Measurements from ENCODE around the gene CORO7. TPM values are rescaled to one million over a fixed set of nuclear protein-coding genes. Genes with fewer than 3 reads are reported as not detected.

The CORO7 gene
- total RNA-seq, 1 experiment from 2014 or later: 51.0 TPM

DNA sequence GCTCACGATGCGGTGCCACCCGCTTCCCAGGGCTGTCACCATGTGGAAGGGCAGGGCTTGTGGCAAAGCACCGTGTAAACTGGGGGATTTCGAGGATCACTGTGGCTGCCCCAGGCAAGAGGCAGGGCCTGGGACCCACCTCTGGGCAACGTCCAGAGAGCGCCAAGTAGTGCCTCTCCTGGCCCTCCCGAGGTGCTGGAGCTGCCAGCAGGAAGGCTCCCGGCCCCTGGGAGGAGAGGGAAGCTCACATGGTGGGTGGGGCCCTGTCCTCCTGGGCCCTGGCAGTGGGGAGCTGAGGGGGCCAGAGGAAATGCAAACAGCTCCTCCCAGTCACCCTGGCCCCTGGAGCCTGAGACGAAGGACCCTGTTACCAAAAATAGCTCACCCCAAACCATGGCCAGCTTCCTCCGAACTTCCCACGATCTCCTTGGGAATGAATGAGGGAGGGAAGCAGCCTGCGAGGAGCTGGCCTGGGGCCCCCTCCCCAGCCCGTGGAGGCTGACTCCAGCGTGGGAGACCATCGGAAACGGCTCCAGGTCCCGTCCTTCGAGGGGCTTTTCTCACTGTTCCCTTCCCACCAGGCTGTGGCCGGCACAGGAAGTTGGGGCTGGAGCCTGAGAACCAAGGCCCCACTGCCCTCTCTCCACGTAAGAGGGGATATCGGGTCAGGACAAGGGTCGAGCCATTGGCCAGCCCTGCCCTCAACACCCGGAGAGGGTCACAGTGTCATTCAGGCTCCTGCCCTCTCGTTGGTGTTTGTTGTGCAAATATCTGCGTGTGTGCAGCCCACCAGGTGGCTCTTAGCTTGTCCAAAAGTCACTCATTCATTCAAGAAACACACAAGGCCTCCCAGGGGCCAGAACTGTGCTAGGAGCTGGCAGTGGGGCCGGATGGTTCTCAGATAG, 27.1 kb downstream of the CORO7 start:
- H3K4me1 Mint-ChIP-seq (ENCODE audit: low read depth, unreplicated experiment): peaks cover 14% of the 10 kb centered on the region
- CTCF ChIA-PET: interaction anchor here (0.7 to 4.8 kb wide), 4 partner anchors 14 to 79 kb away, joined by 3 to 38 read pairs (median 4); no protein-coding TSS in a partner anchor

DNA sequence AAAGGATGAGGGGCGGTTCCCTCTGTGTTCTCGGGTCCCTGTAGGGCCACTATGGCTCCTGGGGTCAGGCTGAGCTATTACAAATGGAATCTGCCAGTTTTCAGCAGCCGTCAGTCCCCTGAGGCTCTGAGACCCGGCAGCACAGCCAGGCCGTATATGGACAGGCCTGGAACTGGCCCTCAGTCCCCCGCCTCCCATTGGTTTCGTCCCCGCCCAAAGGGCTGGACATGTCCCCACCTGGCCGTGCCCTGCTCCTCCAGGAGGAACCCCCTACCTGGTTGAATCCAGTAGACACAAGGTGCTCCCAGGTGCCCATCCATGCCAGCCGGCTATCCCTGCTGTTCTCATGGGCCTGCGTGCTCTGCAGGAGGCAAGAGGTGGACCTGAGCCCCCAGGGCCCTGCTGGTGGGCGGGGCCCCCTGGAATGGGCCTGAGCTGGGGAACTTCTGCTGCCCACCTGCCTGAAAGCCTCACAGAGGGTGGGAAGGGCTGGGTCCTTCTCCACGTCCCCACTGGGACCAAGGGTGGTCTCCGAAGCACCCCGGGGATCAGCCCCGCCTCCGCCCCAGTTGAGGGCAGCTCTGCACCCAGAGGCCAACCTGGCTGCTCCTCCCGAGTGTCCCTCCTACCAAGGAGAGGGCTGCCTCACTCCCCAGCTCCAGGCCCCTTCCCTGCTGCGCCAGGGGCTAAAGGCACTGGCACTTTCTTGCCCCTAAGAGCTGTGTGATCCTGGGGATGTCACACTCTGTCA, 27.9 kb downstream of the CORO7 start:
- H3K4me1 Mint-ChIP-seq (ENCODE audit: low read depth, unreplicated experiment): peaks cover 14% of the 10 kb centered on the region
- no TSS peak for BruUV-seq (replicated peaks)
- no peak for TF ChIP-seq CTCF (IDR thresholded peaks at IDR 0.05; ENCODE audit: unreplicated experiment)
- no peaks in the 10 kb centered on the region for H3K9me3 Mint-ChIP-seq (ENCODE audit: low read depth, unreplicated experiment)
- peaks cover 60% of the 10 kb centered on the region for H3K36me3 Mint-ChIP-seq (ENCODE audit: insufficient read depth, unreplicated experiment)
- H3K27ac Mint-ChIP-seq (ENCODE audit: unreplicated experiment): no peak overlapping the region
- H3K27me3 Mint-ChIP-seq (ENCODE audit: unreplicated experiment): no peaks in the 10 kb centered on the region
- H3K4me3 Mint-ChIP-seq (ENCODE audit: low read depth, unreplicated experiment): no peak overlapping the region
- no peak for DNase-seq
- CTCF ChIA-PET: interaction anchor here (0.7 to 1.8 kb wide), 2 partner anchors 13 to 78 kb away, joined by 4 to 5 read pairs; no protein-coding TSS in a partner anchor
- intact Hi-C loops (cut with micrococcal nuclease; ENCODE audit: unreplicated experiment): no loop called here

More for the DNA sequence above, 27.1 kb downstream of the CORO7 start:
- BruUV-seq (replicated peaks): no TSS peak
- no peaks in the 10 kb centered on the region for H3K27me3 Mint-ChIP-seq (ENCODE audit: unreplicated experiment)
- no peak for DNase-seq
- peaks cover 53% of the 10 kb centered on the region for H3K36me3 Mint-ChIP-seq (ENCODE audit: insufficient read depth, unreplicated experiment)
- no peak for TF ChIP-seq CTCF (IDR thresholded peaks at IDR 0.05; ENCODE audit: unreplicated experiment)
- H3K4me3 Mint-ChIP-seq (ENCODE audit: low read depth, unreplicated experiment): no peak overlapping the region
- no peaks in the 10 kb centered on the region for H3K9me3 Mint-ChIP-seq (ENCODE audit: low read depth, unreplicated experiment)
- no peak overlapping the region for H3K27ac Mint-ChIP-seq (ENCODE audit: unreplicated experiment)
- intact Hi-C loops (cut with micrococcal nuclease; ENCODE audit: unreplicated experiment): no loop called here

DNA sequence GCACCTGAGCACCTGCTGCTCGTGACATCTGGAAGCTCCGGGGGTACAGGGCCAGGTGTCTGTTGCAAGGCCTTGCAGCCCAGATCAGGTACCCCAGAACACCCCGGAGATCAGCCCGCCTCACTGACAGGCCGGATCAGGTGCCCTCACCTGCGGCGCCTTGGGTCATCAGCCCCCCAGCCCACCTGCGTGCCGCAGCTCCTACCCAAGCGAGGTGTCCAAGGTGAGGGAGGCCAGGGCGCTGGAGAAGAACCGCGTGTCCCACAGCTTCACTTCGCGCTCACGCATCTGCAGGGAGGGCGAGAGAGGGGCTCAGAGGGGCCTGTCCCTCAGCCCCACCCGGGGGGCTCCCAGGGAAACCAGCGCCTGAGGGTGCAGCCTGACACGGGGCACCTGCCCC, 28.6 kb downstream of the CORO7 start:
- intact Hi-C loops (cut with micrococcal nuclease; ENCODE audit: unreplicated experiment): no loop called here
- CTCF ChIA-PET: no interaction called here
- Mint-ChIP-seq H3K4me1 (ENCODE audit: low read depth, unreplicated experiment) (peaks cover 8% of the 10 kb centered on the region), H3K9me3 (ENCODE audit: low read depth, unreplicated experiment) (no peaks in the 10 kb centered on the region), H3K36me3 (ENCODE audit: insufficient read depth, unreplicated experiment) (peaks cover 60% of the 10 kb centered on the region), H3K27ac (ENCODE audit: unreplicated experiment) (no peak overlapping the region), H3K4me3 (ENCODE audit: low read depth, unreplicated experiment) (no peak overlapping the region), H3K27me3 (ENCODE audit: unreplicated experiment) (no peaks in the 10 kb centered on the region)
- DNase-seq: no peak
- no peak for TF ChIP-seq CTCF (IDR thresholded peaks at IDR 0.05; ENCODE audit: unreplicated experiment)
- BruUV-seq (replicated peaks): no TSS peak

DNA sequence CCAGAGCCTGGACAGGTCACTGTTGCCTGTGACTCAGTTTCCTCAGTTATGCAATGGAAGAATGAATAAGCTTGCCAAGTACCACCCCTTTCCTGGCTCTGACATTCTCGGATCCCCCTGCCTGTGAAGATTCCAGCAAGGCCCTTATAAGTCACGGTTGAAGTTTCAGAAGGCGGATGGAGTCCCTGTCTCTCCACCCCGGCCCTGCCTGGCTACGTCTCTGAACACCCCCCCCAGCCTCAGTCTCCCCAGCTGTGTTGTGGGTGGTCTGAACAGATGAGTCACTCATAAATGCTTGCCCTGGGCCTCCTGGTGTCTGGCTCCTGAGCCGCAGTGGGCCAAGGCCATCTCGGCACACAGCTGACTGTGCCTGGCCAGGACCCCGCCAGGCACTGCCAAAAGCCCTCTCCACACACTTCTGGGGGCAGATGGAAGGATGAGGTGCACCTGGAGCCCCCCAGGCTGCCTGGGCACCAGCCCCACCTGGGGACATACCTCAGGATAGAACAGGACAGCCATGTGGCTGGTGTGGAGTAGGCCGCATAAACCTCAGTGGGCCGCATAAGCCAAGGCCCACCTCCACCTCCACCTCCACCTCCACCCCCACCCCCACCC, 29.3 kb downstream of the CORO7 start:
- BruUV-seq (replicated peaks): no TSS peak
- TF ChIP-seq CTCF (IDR thresholded peaks at IDR 0.05; ENCODE audit: unreplicated experiment): no peak
- DNase-seq: no peak
- intact Hi-C loops (cut with micrococcal nuclease; ENCODE audit: unreplicated experiment): no loop called here
- Mint-ChIP-seq H3K27ac (ENCODE audit: unreplicated experiment) (no peak overlapping the region), H3K27me3 (ENCODE audit: unreplicated experiment) (no peaks in the 10 kb centered on the region), H3K4me3 (ENCODE audit: low read depth, unreplicated experiment) (no peak overlapping the region), H3K36me3 (ENCODE audit: insufficient read depth, unreplicated experiment) (peaks cover 60% of the 10 kb centered on the region), H3K4me1 (ENCODE audit: low read depth, unreplicated experiment) (peaks cover under 1% of the 10 kb centered on the region), H3K9me3 (ENCODE audit: low read depth, unreplicated experiment) (no peaks in the 10 kb centered on the region)
- CTCF ChIA-PET: no interaction called here

Measured in Calu3 (cell line).